Prostate gland (tissue), 2 donors: ENCODE measurements around the gene LNX1. TPM values are rescaled to one million over a fixed set of nuclear protein-coding genes. Genes with fewer than 3 reads are reported as not detected.

Experiments used
- DNase-seq: peaks from one replicate; pipeline ENCODE4 v3.0.0-alpha.2; 2019; ENCODE audit warnings: low spot score
- H3K27ac ChIP-seq, 2 donors: fragments of 200-600 bp; sonication (generic); 2 replicates each; pipeline ENCODE4 v1.5.1; 2017 to 2019
- H3K27me3 ChIP-seq: fragments of 200-600 bp; sonication (generic); replicated peaks from 2 replicates; pipeline ENCODE4 v1.5.1; 2019; ENCODE audit not compliant: insufficient read depth
- H3K36me3 ChIP-seq, 2 donors: fragments of 200-600 bp; sonication (generic); 1 replicate in 1 of 2; 2 replicates in 1 of 2; pipeline versions ENCODE4 v1.5.1 to v1.8.1; 2017 to 2019
- H3K4me1 ChIP-seq: fragments of 200-600 bp; sonication (generic); replicated peaks from 2 replicates; pipeline ENCODE4 v1.5.1; 2019
- H3K4me3 ChIP-seq, 2 donors: fragments of 200-600 bp; sonication (generic); 2 replicates each; pipeline ENCODE4 v1.5.1; 2017 to 2019
- H3K9me3 ChIP-seq: fragments of 200-600 bp; sonication (generic); 2 replicates; pipeline ENCODE4 v1.5.1; 2017
- CTCF ChIP-seq, 4 experiments: fragments of 200-600 bp in 2 of 4; fragments of 450-650 bp in 2 of 4; sonication (generic) in 2 of 4; IDR thresholded peaks; 1 replicate in 3 of 4; 2 replicates in 1 of 4; pipeline ENCODE4 v1.5.1; 2016 to 2019; ENCODE audit warnings: antibody characterized with exemption in 4 of 4, mild to moderate bottlenecking in 2 of 4, moderate library complexity in 2 of 4
- POLR2A ChIP-seq: fragments of 450-650 bp; IDR thresholded peaks from one replicate; pipeline ENCODE4 v1.6.1; 2016; ENCODE audit warnings: antibody characterized with exemption, mild to moderate bottlenecking
- POLR2AphosphoS5 ChIP-seq: sonication (generic); formaldehyde crosslinking; IDR thresholded peaks from one replicate; pipeline ENCODE4 v1.6.1; 2017; ENCODE audit warnings: antibody characterized with exemption
- WGBS: methylation state at CpG from one replicate; pipeline ENCODE4 v1.1.5; 2018; 5-methylcytosine and 5-hydroxymethylcytosine counted together
- intact Hi-C: fragments of 100-400 bp; cut with DNase I; formaldehyde crosslinking; loops from one replicate; pipeline ENCODE4 v1.14.2; 2022
- total RNA-seq, 2 donors: library from RNA; depleted of rRNA; stranded (reverse); fragments of >200 nt; gene quantifications; one replicate each; pipeline ENCODE4 v1.1.0, GENCODE V29; 2016

LNX1 gene
- total RNA-seq, 2 donors from 2014 or later = 13.1 to 13.2 TPM

GRCh38 chr4:53507058-53507457, 84.2 kb downstream of the LNX1 start:
- intact Hi-C loops = no loop called here
- TF ChIP-seq CTCF (IDR thresholded peaks at IDR 0.05) = no peak
- no peak for TF ChIP-seq POLR2AphosphoS5
- TF ChIP-seq POLR2A = no peak
- 93% methylated on average over 7 of the region's 7 CpGs for WGBS

DNA sequence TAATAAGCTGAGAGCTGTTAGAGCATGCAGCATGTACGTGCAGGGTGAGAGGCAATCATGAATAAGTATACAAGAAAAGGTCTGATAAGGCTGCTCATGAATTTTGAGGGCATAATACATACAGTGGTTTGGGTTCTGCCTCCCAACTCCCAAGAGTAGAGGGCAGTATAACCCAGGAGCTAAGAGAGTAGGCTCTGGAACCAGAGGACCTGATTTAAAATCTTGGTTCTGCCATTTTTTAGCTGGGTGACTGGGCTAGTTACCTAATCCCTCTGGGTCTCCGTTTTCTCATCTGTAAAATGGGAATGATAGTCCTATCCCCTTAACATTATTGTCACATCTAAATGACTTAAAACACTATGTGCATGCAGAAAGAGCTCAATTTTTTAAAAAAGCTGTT, 85.3 kb downstream of the LNX1 start:
- WGBS = 96% methylated on average over 2 of the region's 2 CpGs
- no peaks in the 10 kb centered on the region for H3K36me3 ChIP-seq
- no peaks in the 10 kb centered on the region for H3K4me1 ChIP-seq
- H3K27me3 ChIP-seq = no peaks in the 10 kb centered on the region
- no peaks in the 10 kb centered on the region for H3K9me3 ChIP-seq
- intact Hi-C loops = no loop called here
- TF ChIP-seq CTCF (IDR thresholded peaks at IDR 0.05) = no peak
- no peak for TF ChIP-seq POLR2A
- no peak for TF ChIP-seq POLR2AphosphoS5
- no peak overlapping the region for H3K4me3 ChIP-seq
- H3K27ac ChIP-seq = no peak overlapping the region
- DNase-seq = no peak

More at GRCh38 chr4:53507058-53507457, 84.2 kb downstream of the LNX1 start:
- Histone ChIP-seq H3K9me3 (no peaks in the 10 kb centered on the region), H3K36me3 (no peaks in the 10 kb centered on the region), H3K27me3 (no peaks in the 10 kb centered on the region), H3K27ac (no peak overlapping the region), H3K4me1 (no peaks in the 10 kb centered on the region), H3K4me3 (no peak overlapping the region)
- DNase-seq = no peak

DNA sequence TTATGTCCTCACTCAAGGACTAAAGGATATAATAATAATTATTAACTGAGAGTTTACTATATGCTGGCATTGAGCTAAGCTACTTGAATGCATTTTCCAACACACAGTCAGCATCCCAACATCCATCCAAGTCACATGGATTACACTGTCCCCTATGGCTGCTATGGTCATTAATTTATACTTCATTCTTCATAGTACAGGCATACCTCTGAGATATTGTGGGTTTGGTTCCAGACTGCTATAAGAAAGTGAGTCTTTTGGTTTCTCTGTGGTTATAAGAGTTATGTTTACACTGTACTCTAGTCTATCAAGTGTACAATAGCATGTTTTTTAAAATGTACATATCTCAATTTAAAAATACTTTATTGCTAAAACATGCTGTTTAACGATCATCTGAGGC, 89.2 kb downstream of the LNX1 start:
- TF ChIP-seq POLR2AphosphoS5 (no peak), POLR2A (no peak), CTCF (IDR thresholded peaks at IDR 0.05) (no peak)
- no peak overlapping the region for H3K27ac ChIP-seq
- no peaks in the 10 kb centered on the region for H3K9me3 ChIP-seq
- DNase-seq = no peak
- H3K4me3 ChIP-seq = no peak overlapping the region
- no peaks in the 10 kb centered on the region for H3K27me3 ChIP-seq
- 78% methylated on average over 1 of the region's 1 CpG for WGBS
- intact Hi-C loops = no loop called here
- peaks cover 6% of the 10 kb centered on the region for H3K4me1 ChIP-seq
- H3K36me3 ChIP-seq = no peaks in the 10 kb centered on the region

DNA sequence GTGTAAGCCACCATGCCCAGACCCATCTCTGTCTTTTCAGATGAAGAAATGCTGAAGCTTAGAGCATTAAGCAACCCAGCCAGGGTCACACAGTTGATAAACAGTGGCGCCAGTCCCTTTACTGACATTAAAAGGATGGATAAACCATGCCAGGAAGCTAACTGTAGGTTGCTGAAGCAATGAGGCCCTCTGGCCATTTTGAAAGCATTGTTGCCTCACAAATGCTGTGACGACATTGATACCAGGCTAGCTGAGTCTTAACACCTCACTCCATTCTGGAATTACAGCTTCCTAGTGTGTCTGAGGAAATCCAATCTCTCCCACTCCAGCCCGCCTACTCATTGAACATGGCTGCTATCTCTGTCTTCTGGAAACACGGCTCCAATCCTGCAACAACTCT, 89.7 kb downstream of the LNX1 start:
- no peak for DNase-seq
- Histone ChIP-seq H3K4me3 (no peak overlapping the region), H3K27ac (no peak overlapping the region), H3K9me3 (no peaks in the 10 kb centered on the region), H3K36me3 (no peaks in the 10 kb centered on the region), H3K27me3 (no peaks in the 10 kb centered on the region), H3K4me1 (peaks cover 6% of the 10 kb centered on the region)
- WGBS = 100% methylated on average over 4 of the region's 4 CpGs
- TF ChIP-seq CTCF (IDR thresholded peaks at IDR 0.05) (no peak), POLR2AphosphoS5 (no peak), POLR2A (no peak)
- intact Hi-C loops = no loop called here

DNA sequence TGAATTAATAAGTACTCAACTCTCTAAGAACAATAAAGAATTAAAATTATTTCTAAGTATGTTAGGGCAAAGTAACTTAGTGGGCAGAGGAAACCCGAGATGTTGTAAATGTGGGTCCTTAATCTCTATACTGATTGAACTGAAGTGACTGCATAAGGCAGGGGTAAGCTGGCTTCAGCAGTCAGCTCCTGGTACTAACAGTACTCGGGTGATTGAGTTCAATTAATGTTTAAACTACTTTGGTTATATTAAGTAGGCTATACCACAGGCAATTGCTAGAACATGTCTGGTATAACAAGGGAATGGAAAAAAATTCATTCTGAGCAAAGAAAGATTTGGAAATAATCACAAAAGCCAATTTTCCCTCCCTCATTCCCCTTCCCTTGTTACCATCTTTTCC, 90.7 kb downstream of the LNX1 start:
- Histone ChIP-seq H3K36me3 (no peaks in the 10 kb centered on the region), H3K27me3 (no peaks in the 10 kb centered on the region), H3K9me3 (no peaks in the 10 kb centered on the region), H3K4me1 (peaks cover 6% of the 10 kb centered on the region), H3K27ac (no peak overlapping the region), H3K4me3 (no peak overlapping the region)
- TF ChIP-seq CTCF (IDR thresholded peaks at IDR 0.05) = no peak
- TF ChIP-seq POLR2AphosphoS5 = no peak
- TF ChIP-seq POLR2A = no peak
- intact Hi-C loops = no loop called here
- 80% methylated on average over 2 of the region's 2 CpGs for WGBS
- no peak for DNase-seq
